CD14-positive monocyte (primary cell): ENCODE results near the gene PFKP. TPM values are rescaled to one million over a fixed set of nuclear protein-coding genes. Genes with fewer than 3 reads are reported as not detected.

Experiments
- DNase-seq, 3 donors: peaks; one replicate each; pipeline ENCODE4 v3.0.0-alpha.2; 2011 to 2022
- H2AFZ ChIP-seq: 2 replicates; pipeline ENCODE4 v1.6.0; 2012; ENCODE audit warnings: mild to moderate bottlenecking, low read depth, low read length, inconsistent platforms; ENCODE audit not compliant: insufficient read depth, poor library complexity, severe bottlenecking
- H3K27ac ChIP-seq, 2 donors: 1 replicate in 1 of 2; 2 replicates in 1 of 2; pipeline ENCODE4 v1.5.1; 2012 to 2013; ENCODE audit warnings: low read length in 2 of 2, control low read depth in 1 of 2, inconsistent platforms in 1 of 2, low read depth in 1 of 2, mild to moderate bottlenecking in 1 of 2
- H3K27me3 ChIP-seq, 2 donors: one replicate each; pipeline versions ENCODE4 v1.6.0 to v1.6.1; 2011 to 2013; ENCODE audit warnings: low read length in 2 of 2; ENCODE audit not compliant: control insufficient read depth in 2 of 2, insufficient read depth in 2 of 2
- H3K36me3 ChIP-seq, 2 donors: replicated peaks in 1 of 2; 1 replicate in 1 of 2; 2 replicates in 1 of 2; pipeline versions ENCODE4 v1.5.1 to v1.6.1; 2012 to 2013; ENCODE audit warnings: low read length in 2 of 2, control low read depth in 1 of 2, inconsistent platforms in 1 of 2, mild to moderate bottlenecking in 1 of 2; ENCODE audit not compliant: insufficient read depth in 2 of 2, control insufficient read depth in 1 of 2
- H3K4me1 ChIP-seq, 2 donors: 1 replicate in 1 of 2; 2 replicates in 1 of 2; pipeline versions ENCODE4 v1.5.1 to v1.6.1; 2012 to 2013; ENCODE audit warnings: low read length in 2 of 2, control low read depth in 1 of 2, inconsistent platforms in 1 of 2, mild to moderate bottlenecking in 1 of 2, moderate library complexity in 1 of 2; ENCODE audit not compliant: insufficient read depth in 2 of 2, control insufficient read depth in 1 of 2
- H3K4me2 ChIP-seq: replicated peaks from 2 replicates; pipeline ENCODE3; 2012; ENCODE audit warnings: low read length, moderate library complexity, mild to moderate bottlenecking; ENCODE audit not compliant: poor library complexity, severe bottlenecking; ENCODE audit errors: extremely low read depth
- H3K4me3 ChIP-seq, 3 experiments: fragments of 200-600 bp in 1 of 3; sonication (generic) in 1 of 3; replicated peaks in 1 of 3; 1 replicate in 2 of 3; 2 replicates in 1 of 3; pipeline ENCODE4 v1.5.1; 2011 to 2013; ENCODE audit warnings: low read length in 3 of 3, mild to moderate bottlenecking in 3 of 3, control low read depth in 2 of 3, low read depth in 2 of 3, inconsistent platforms in 1 of 3, moderate library complexity in 1 of 3
- H3K79me2 ChIP-seq: 2 replicates; pipeline ENCODE4 v1.6.0; 2012; ENCODE audit warnings: mild to moderate bottlenecking, control low read depth, inconsistent platforms, low read length, moderate library complexity; ENCODE audit not compliant: insufficient read depth
- H3K9ac ChIP-seq: 2 replicates; pipeline ENCODE4 v1.6.0; 2017; ENCODE audit warnings: low read length, mild to moderate bottlenecking; ENCODE audit not compliant: insufficient read depth, poor library complexity, severe bottlenecking
- H3K9me3 ChIP-seq, 2 donors: replicated peaks in 1 of 2; 1 replicate in 1 of 2; 2 replicates in 1 of 2; pipeline versions ENCODE4 v1.5.1 to v1.6.1; 2012 to 2013; ENCODE audit warnings: low read length in 2 of 2, control low read depth in 1 of 2; ENCODE audit not compliant: control insufficient read depth in 1 of 2, insufficient read depth in 1 of 2
- H4K20me1 ChIP-seq: 2 replicates; pipeline ENCODE4 v1.6.0; 2012; ENCODE audit warnings: mild to moderate bottlenecking, low read length, control low read depth, moderate library complexity; ENCODE audit not compliant: insufficient read depth
- H3K27ac Mint-ChIP-seq, 7 donors: one replicate each; pipeline ENCODE4 v1.8.0; 2020; ENCODE audit warnings: mild to moderate bottlenecking in 7 of 7, mixed read lengths in 7 of 7, moderate library complexity in 6 of 7, inconsistent platforms in 2 of 7
- H3K27me3 Mint-ChIP-seq, 3 donors: one replicate each; pipeline ENCODE4 v1.8.0; 2021 to 2022; ENCODE audit warnings: low read depth in 3 of 3, mild to moderate bottlenecking in 3 of 3, mixed read lengths in 3 of 3, moderate library complexity in 3 of 3, inconsistent platforms in 1 of 3
- H3K36me3 Mint-ChIP-seq, 2 donors: one replicate each; pipeline ENCODE4 v1.8.0; 2020; ENCODE audit warnings: mixed read lengths in 2 of 2, inconsistent platforms in 1 of 2, mild to moderate bottlenecking in 1 of 2
- H3K4me1 Mint-ChIP-seq: one replicate; pipeline ENCODE4 v1.8.0; 2020; ENCODE audit warnings: mild to moderate bottlenecking, mixed read lengths
- H3K4me3 Mint-ChIP-seq, 2 donors: one replicate each; pipeline ENCODE4 v1.8.0; 2020; ENCODE audit warnings: mild to moderate bottlenecking in 2 of 2, mixed read lengths in 2 of 2, moderate library complexity in 1 of 2
- H3K9me3 Mint-ChIP-seq, 7 donors: one replicate each; pipeline ENCODE4 v1.8.0; 2020 to 2022; ENCODE audit warnings: mixed read lengths in 7 of 7, mild to moderate bottlenecking in 6 of 7, moderate library complexity in 6 of 7, inconsistent platforms in 2 of 7
- CTCF ChIP-seq: fragments of 200-600 bp; IDR thresholded peaks from one replicate; pipeline ENCODE4 v1.8.0; 2022; ENCODE audit warnings: antibody characterized with exemption, mild to moderate bottlenecking
- whole genome bisulfite sequencing: methylation state at CpG from one replicate; pipeline ENCODE4 v1.1.5; 2013; ENCODE audit warnings: missing lambda C conversion rate; ENCODE audit not compliant: insufficient coverage; 5-methylcytosine and 5-hydroxymethylcytosine counted together
- intact Hi-C, 2 donors: fragments of 100-400 bp; cut with micrococcal nuclease; formaldehyde crosslinking; loops; one replicate each; pipeline versions ENCODE4 v1.15.0 to v1.15.1; 2023
- polyA plus RNA-seq, 3 donors: library from polyadenylated mRNA; depleted of rRNA in 1 of 3; unstranded in 2 of 3; stranded (reverse) in 1 of 3; fragments of 300-500 nt in 2 of 3; fragments of >200 nt in 1 of 3; fragmentation: Illumina TruSeq in 2 of 3; gene quantifications; 1 replicate in 2 of 3; 2 replicates in 1 of 3; pipeline ENCODE4 v1.2.3, GENCODE V29; 2012 to 2021

PFKP gene
- polyA plus RNA-seq, 3 donors: 6.5 to 14.2 (median 8.1) TPM

DNA sequence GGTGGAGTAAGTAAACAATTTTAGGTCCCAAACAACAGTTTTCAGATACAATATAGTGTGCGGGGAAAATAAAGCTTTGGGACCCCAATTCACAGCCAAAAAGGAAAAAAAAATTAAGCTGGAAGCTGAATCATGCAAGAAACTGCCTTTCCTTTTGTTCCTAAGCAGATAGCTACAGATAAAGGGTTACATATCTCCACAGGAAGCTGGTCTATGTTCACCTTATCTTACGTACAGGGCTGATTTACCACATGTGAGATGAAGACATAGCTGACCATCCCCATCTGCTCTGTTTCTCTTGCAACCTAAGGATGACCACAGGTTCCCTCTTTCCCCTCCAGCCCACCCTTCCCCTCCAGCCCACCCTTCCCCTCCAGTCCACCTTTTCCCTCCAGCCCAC lies 14.2 kb upstream of the PFKP start:
- H4K20me1 ChIP-seq: no peaks in the 10 kb centered on the region
- no peak overlapping the region for H3K4me3 ChIP-seq
- H3K9me3 Mint-ChIP-seq: peaks cover 0 to 2% (median 0%) of the 10 kb centered on the region in 7 donors
- TF ChIP-seq CTCF: no peak
- H3K9ac ChIP-seq: no peak overlapping the region
- no peaks in the 10 kb centered on the region for H3K4me1 ChIP-seq
- H3K27me3 Mint-ChIP-seq: peaks cover 6 to 21% (median 18%) of the 10 kb centered on the region in 3 donors
- H3K4me3 Mint-ChIP-seq: no peak overlapping the region
- no peaks in the 10 kb centered on the region for H3K36me3 ChIP-seq
- no peak for DNase-seq
- H3K4me1 Mint-ChIP-seq: no peaks in the 10 kb centered on the region
- H3K27ac Mint-ChIP-seq: no peak overlapping the region
- peaks cover 0 to 3% of the 10 kb centered on the region in 2 donors for H3K27me3 ChIP-seq
- no peak overlapping the region for H3K4me2 ChIP-seq
- WGBS: 25% methylated on average over 1 of the region's 2 CpGs
- H3K27ac ChIP-seq: no peak overlapping the region
- intact Hi-C loops: no loop called here
- H3K9me3 ChIP-seq: no peaks in the 10 kb centered on the region
- H3K79me2 ChIP-seq: no peaks in the 10 kb centered on the region
- no peak overlapping the region for H2AFZ ChIP-seq
- no peaks in the 10 kb centered on the region for H3K36me3 Mint-ChIP-seq

DNA sequence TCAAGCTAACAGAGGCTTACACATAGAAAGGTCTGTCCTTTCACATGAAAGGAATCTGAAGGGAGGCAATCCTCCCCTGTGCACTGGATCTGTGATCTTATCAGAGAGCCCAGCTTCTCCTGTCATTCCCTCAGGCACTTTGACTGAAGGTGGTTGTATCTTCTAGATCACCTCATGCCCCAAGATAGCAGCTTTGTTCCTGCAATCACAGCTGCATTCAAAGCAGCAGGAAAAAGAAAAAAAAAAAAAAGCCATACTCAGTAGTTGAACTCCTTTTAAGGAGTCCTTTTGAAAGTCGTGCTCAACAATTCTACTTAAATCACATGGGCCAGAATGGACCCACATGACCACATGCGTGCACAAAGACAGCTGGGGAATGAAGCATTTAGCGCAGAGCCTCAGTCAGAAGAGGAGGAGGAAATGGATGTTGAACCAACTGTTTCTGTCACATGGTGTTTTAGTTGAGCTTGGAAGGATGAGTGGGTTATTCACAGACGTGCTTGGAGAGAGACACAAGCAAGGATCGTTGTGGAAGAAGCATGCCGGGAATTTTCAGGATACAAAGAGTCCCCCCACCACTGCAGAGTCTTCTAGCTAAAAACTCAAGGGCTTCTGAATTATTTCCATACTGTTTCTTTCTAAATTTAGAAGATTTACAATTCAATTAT lies 13.0 kb upstream of the PFKP start:
- Histone ChIP-seq H3K4me2 (no peak overlapping the region), H3K27me3 (peaks cover 0 to 3% of the 10 kb centered on the region in 2 donors), H2AFZ (no peak overlapping the region), H3K9ac (no peak overlapping the region), H3K36me3 (no peaks in the 10 kb centered on the region), H3K27ac (no peak overlapping the region), H3K9me3 (no peaks in the 10 kb centered on the region), H3K4me3 (no peak overlapping the region), H3K79me2 (no peaks in the 10 kb centered on the region), H3K4me1 (no peaks in the 10 kb centered on the region), H4K20me1 (no peaks in the 10 kb centered on the region)
- H3K4me1 Mint-ChIP-seq: no peaks in the 10 kb centered on the region
- no peak for TF ChIP-seq CTCF
- H3K36me3 Mint-ChIP-seq: no peaks in the 10 kb centered on the region
- H3K9me3 Mint-ChIP-seq: peaks cover 0 to 2% (median 0%) of the 10 kb centered on the region in 7 donors
- H3K4me3 Mint-ChIP-seq: no peak overlapping the region
- intact Hi-C loops: no loop called here
- no peak overlapping the region for H3K27ac Mint-ChIP-seq
- WGBS: 80% methylated on average over 1 of the region's 6 CpGs
- peaks cover 5 to 19% (median 16%) of the 10 kb centered on the region in 3 donors for H3K27me3 Mint-ChIP-seq
- DNase-seq: no peak
